GM21447 (cell line): ENCODE data around the gene CLDN12.
A peak's percentile ranks its signal among the peaks of the same experiment; 100 is the strongest.

Experiments
- ATAC-seq: cut with Tn5 transposase; IDR thresholded peaks from one replicate; pipeline ENCODE4 v1.9.1; 2021; ENCODE audit not compliant: unreplicated experiment

The CLDN12 gene

GRCh38 chr7:90403174-90404113, at the start of gene CLDN12:
TSS of gene CLDN12 (plus strand) at chr7:90403461. CDS start at chr7:90412677, 9,216 bp downstream.
- ATAC-seq, result peak; percentile 95

- no peak for ATAC-seq
Observed at GRCh38 chr7:90383422-90383821, 19.8 kb upstream of the CLDN12 start.

- no peak for ATAC-seq
Observed at GRCh38 chr7:90383861-90384260, 19.4 kb upstream of the CLDN12 start.

- no peak for ATAC-seq
Observed at GRCh38 chr7:90384433-90384832, 18.8 kb upstream of the CLDN12 start.

- no peak for ATAC-seq
Observed at GRCh38 chr7:90387470-90388240, 15.6 kb upstream of the CLDN12 start.

GRCh38 chr7:90390926-90391325, 12.3 kb upstream of the CLDN12 start:
- no peak for ATAC-seq

- ATAC-seq, result no peak
Observed at GRCh38 chr7:90391488-90391887, 11.8 kb upstream of the CLDN12 start.

- no peak for ATAC-seq
Observed at GRCh38 chr7:90396420-90396819, 6.8 kb upstream of the CLDN12 start.

- ATAC-seq, result no peak
Observed at GRCh38 chr7:90401989-90402388, 1.3 kb upstream of the CLDN12 start.

- ATAC-seq, result no peak
Observed at GRCh38 chr7:90402785-90403173, 482 bp upstream of the CLDN12 start.

GRCh38 chr7:90404777-90405176, 1.5 kb downstream of the CLDN12 start:
- ATAC-seq, result no peak

- no peak for ATAC-seq
Observed at GRCh38 chr7:90407484-90407821, 4.2 kb downstream of the CLDN12 start.

- ATAC-seq, result no peak
Observed at GRCh38 chr7:90408142-90408541, 4.9 kb downstream of the CLDN12 start.

GRCh38 chr7:90409667-90410066, 6.4 kb downstream of the CLDN12 start:
- ATAC-seq, result no peak

- no peak for ATAC-seq
Observed at GRCh38 chr7:90411510-90411909, 8.2 kb downstream of the CLDN12 start.

GRCh38 chr7:90412458-90413184, 9.4 kb downstream of the CLDN12 start:
- peak; percentile 64 for ATAC-seq

- no peak for ATAC-seq
Observed at GRCh38 chr7:90413185-90413528, 9.9 kb downstream of the CLDN12 start.

GRCh38 chr7:90421651-90422050, 18.4 kb downstream of the CLDN12 start:
- no peak for ATAC-seq

- ATAC-seq, result peak; percentile 89
Observed at GRCh38 chr7:90424720-90425119, 21.5 kb downstream of the CLDN12 start.

GRCh38 chr7:90425376-90425775, 22.1 kb downstream of the CLDN12 start:
- ATAC-seq, result no peak

GRCh38 chr7:90430614-90431460, 27.6 kb downstream of the CLDN12 start:
- ATAC-seq, result no peak
